ENCODE measurements around the gene RNF144A.

- TF ChIP-seq, protein P1, sequence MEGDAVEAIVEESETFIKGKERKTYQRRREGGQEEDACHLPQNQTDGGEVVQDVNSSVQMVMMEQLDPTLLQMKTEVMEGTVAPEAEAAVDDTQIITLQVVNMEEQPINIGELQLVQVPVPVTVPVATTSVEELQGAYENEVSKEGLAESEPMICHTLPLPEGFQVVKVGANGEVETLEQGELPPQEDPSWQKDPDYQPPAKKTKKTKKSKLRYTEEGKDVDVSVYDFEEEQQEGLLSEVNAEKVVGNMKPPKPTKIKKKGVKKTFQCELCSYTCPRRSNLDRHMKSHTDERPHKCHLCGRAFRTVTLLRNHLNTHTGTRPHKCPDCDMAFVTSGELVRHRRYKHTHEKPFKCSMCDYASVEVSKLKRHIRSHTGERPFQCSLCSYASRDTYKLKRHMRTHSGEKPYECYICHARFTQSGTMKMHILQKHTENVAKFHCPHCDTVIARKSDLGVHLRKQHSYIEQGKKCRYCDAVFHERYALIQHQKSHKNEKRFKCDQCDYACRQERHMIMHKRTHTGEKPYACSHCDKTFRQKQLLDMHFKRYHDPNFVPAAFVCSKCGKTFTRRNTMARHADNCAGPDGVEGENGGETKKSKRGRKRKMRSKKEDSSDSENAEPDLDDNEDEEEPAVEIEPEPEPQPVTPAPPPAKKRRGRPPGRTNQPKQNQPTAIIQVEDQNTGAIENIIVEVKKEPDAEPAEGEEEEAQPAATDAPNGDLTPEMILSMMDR (IDR thresholded peaks at IDR 0.05), result no peak
- no peak for TF ChIP-seq POLR2AphosphoS5 (IDR thresholded peaks at IDR 0.05)
- TF ChIP-seq POLR2A (IDR thresholded peaks at IDR 0.05), result no peak
Measured at GRCh38 chr2:6939071-6939470, 21.9 kb downstream of the RNF144A start.

Data from suprapubic skin (tissue), 4 donors.